CD8-positive, alpha-beta memory T cell (primary cell): Measurements from ENCODE around the gene GPX4. TPM values are rescaled to one million over a fixed set of nuclear protein-coding genes. Genes with fewer than 3 reads are reported as not detected.

ENCODE experiments used
- CTCF ChIA-PET: fragments of 350-600 bp; sonication (Branson Sonifier 250); formaldehyde crosslinking; loops from one replicate; lab custom pipeline; 2021; ENCODE audit warnings: antibody characterized with exemption; lab: Charles Lee
- POLR2A ChIA-PET: fragments of 350-600 bp; sonication (Branson Sonifier 250); formaldehyde crosslinking; loops from one replicate; lab custom pipeline; 2021; ENCODE audit warnings: antibody characterized with exemption; lab: Charles Lee
- DNase-seq, 5 donors: peaks; one replicate each; pipeline versions ENCODE4 v3.0.0 to v3.0.0-alpha.2; 2020 to 2022; ENCODE audit warnings: mixed read lengths in 1 of 5
- H3K27ac ChIP-seq: one replicate; pipeline ENCODE4 v1.7.0; 2013; ENCODE audit warnings: low read depth, mild to moderate bottlenecking, low read length, moderate library complexity
- H3K27me3 ChIP-seq: 2 replicates; pipeline ENCODE4 v1.7.0; 2013; ENCODE audit warnings: low read length, mild to moderate bottlenecking; ENCODE audit not compliant: insufficient read depth, poor library complexity, severe bottlenecking
- H3K36me3 ChIP-seq: 2 replicates; pipeline ENCODE4 v1.7.0; 2013; ENCODE audit warnings: mild to moderate bottlenecking, low read length, moderate library complexity; ENCODE audit not compliant: insufficient read depth
- H3K4me1 ChIP-seq: 2 replicates; pipeline ENCODE4 v1.7.0; 2013; ENCODE audit warnings: mild to moderate bottlenecking, low read length, moderate library complexity; ENCODE audit not compliant: insufficient read depth
- H3K4me3 ChIP-seq: 2 replicates; pipeline ENCODE4 v1.7.0; 2013; ENCODE audit warnings: mild to moderate bottlenecking, low read length
- H3K9me3 ChIP-seq: 2 replicates; pipeline ENCODE4 v1.7.0; 2013; ENCODE audit warnings: mild to moderate bottlenecking, low read length
- H3K27ac Mint-ChIP-seq, 8 donors: one replicate each; pipeline ENCODE4 v1.8.0; 2020 to 2021; ENCODE audit warnings: mixed read lengths in 8 of 8, mild to moderate bottlenecking in 6 of 8, inconsistent platforms in 3 of 8, moderate library complexity in 3 of 8
- H3K27me3 Mint-ChIP-seq, 2 donors: one replicate each; pipeline ENCODE4 v1.8.0; 2020 to 2021; ENCODE audit warnings: mixed read lengths in 2 of 2, mild to moderate bottlenecking in 1 of 2, moderate library complexity in 1 of 2
- H3K36me3 Mint-ChIP-seq, 3 donors: one replicate each; pipeline ENCODE4 v1.8.0; 2020 to 2021; ENCODE audit warnings: mixed read lengths in 3 of 3, inconsistent platforms in 1 of 3, mild to moderate bottlenecking in 1 of 3
- H3K4me1 Mint-ChIP-seq, 3 donors: one replicate each; pipeline ENCODE4 v1.8.0; 2020 to 2021; ENCODE audit warnings: mixed read lengths in 3 of 3, inconsistent platforms in 1 of 3, mild to moderate bottlenecking in 1 of 3
- H3K4me3 Mint-ChIP-seq, 7 donors: one replicate each; pipeline ENCODE4 v1.8.0; 2020 to 2021; ENCODE audit warnings: mixed read lengths in 7 of 7, mild to moderate bottlenecking in 6 of 7, moderate library complexity in 4 of 7, inconsistent platforms in 2 of 7
- H3K9me3 Mint-ChIP-seq, 5 donors: one replicate each; pipeline ENCODE4 v1.8.0; 2020 to 2022; ENCODE audit warnings: mixed read lengths in 5 of 5, mild to moderate bottlenecking in 3 of 5, moderate library complexity in 2 of 5, inconsistent platforms in 1 of 5
- polyA plus RNA-seq: library from polyadenylated mRNA; unstranded; fragments of 300-500 nt; fragmentation: Illumina TruSeq; gene quantifications from one replicate; pipeline ENCODE4 v1.2.3, GENCODE V29; 2021
- total RNA-seq, 2 experiments: library from RNA; stranded (reverse); gene quantifications; one replicate each; pipeline ENCODE4 v1.2.3, GENCODE V29; 2021

The GPX4 gene
- total and polyA plus RNA-seq, 3 experiments from 2014 or later, result 222 to 373 (median 222) TPM

- Histone ChIP-seq H3K4me3 (no peak overlapping the region), H3K9me3 (no peaks in the 10 kb centered on the region), H3K36me3 (peaks cover 61% of the 10 kb centered on the region), H3K27me3 (no peaks in the 10 kb centered on the region), H3K27ac (no peak overlapping the region), H3K4me1 (peaks cover 69% of the 10 kb centered on the region)
- DNase-seq, result peak in 1 of 5 donors; percentile 15
- H3K4me3 Mint-ChIP-seq, result peak overlapping the region in 1 of 7 donors; percentile 32
- ChIA-PET POLR2A (interaction anchor here (0.6 to 18.2 kb wide), 6 partner anchors 7 to 169 kb away, joined by 3 to 737 read pairs (median 16); partner anchors contain the start of genes ARHGAP45 and CNN2), CTCF (interaction anchor here (0.8 to 18.7 kb wide), 9 partner anchors 7 to 63 kb away, joined by 3 to 264 read pairs (median 5); partner anchors contain the start of gene ARHGAP45)
- peaks cover 0 to 77% (median 0%) of the 10 kb centered on the region in 3 donors for H3K36me3 Mint-ChIP-seq
- H3K27ac Mint-ChIP-seq, result peak overlapping the region in 5 of 8 donors; percentile 17 to 91 (median 74)
- H3K27me3 Mint-ChIP-seq, result peaks cover 0 to 5% of the 10 kb centered on the region in 2 donors
- peaks cover 33 to 73% (median 39%) of the 10 kb centered on the region in 3 donors for H3K4me1 Mint-ChIP-seq
- no peaks in the 10 kb centered on the region for H3K9me3 Mint-ChIP-seq
These were observed 20.6 kb upstream of the GPX4 start for GRCh38 chr19:1082928-1083816.

DNA sequence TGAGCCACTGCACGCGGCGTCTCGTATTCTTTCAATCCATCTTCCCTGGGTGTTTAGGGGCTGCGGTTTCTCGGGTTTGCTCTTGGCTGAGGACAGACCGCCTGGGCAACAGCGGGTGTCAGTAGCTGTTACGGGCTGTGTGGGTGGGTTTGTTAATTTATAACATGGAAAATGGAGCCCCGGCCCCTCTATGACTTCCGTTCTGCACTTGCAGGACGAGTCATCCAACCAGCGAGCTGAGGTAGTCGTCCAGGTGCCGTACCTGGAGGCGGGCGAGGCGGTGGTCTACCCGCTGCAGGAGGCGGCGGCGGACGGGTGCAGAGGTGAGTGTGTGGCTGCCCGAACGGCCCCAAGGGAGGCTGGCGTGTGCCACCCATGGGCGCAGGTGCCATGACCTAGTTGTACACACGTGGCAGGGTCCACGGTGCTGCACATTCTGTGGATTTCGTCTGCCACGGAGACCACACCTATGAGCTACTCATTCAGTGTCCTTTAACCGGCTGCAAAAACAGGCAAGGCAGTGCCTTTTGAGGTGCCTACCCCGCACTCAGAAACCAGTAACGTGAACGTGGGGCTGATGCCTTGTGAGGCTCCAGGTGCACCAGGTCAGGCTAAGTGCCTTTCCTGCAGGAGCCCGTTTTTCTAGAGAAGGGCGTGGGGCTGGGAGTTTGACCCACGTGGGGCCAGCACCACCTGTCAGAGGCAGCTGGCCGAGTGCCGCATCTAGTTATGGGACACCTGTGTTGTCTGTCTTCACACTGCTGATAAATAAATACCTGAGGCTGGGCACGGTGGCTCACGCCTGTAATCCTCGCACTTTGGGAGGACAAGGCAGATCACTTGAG lies 19.5 kb upstream of the GPX4 start:
- H3K4me1 ChIP-seq, result peaks cover 77% of the 10 kb centered on the region
- H3K27ac Mint-ChIP-seq, result peak overlapping the region; percentile 24 to 82 (median 60)
- H3K9me3 ChIP-seq, result no peaks in the 10 kb centered on the region
- no peaks in the 10 kb centered on the region for H3K9me3 Mint-ChIP-seq
- H3K4me1 Mint-ChIP-seq, result peaks cover 36 to 80% (median 41%) of the 10 kb centered on the region in 3 donors
- no peak overlapping the region for H3K27ac ChIP-seq
- peaks cover 0 to 5% of the 10 kb centered on the region in 2 donors for H3K27me3 Mint-ChIP-seq
- DNase-seq, result peak in 1 of 5 donors; percentile 25
- no peak overlapping the region for H3K4me3 ChIP-seq
- H3K27me3 ChIP-seq, result no peaks in the 10 kb centered on the region
- ChIA-PET CTCF (interaction anchor here (0.9 to 18.7 kb wide), 8 partner anchors 9 to 64 kb away, joined by 3 to 264 read pairs (median 4); partner anchors contain the start of gene ARHGAP45), POLR2A (interaction anchor here (1.0 to 18.2 kb wide), 5 partner anchors 10 to 176 kb away, joined by 3 to 737 read pairs (median 5); partner anchors contain the start of gene ARHGAP45)
- peak overlapping the region in 2 of 7 donors; percentile 39 to 44 for H3K4me3 Mint-ChIP-seq
- H3K36me3 ChIP-seq, result peaks cover 61% of the 10 kb centered on the region
- peaks cover 0 to 78% (median 0%) of the 10 kb centered on the region in 3 donors for H3K36me3 Mint-ChIP-seq

DNA sequence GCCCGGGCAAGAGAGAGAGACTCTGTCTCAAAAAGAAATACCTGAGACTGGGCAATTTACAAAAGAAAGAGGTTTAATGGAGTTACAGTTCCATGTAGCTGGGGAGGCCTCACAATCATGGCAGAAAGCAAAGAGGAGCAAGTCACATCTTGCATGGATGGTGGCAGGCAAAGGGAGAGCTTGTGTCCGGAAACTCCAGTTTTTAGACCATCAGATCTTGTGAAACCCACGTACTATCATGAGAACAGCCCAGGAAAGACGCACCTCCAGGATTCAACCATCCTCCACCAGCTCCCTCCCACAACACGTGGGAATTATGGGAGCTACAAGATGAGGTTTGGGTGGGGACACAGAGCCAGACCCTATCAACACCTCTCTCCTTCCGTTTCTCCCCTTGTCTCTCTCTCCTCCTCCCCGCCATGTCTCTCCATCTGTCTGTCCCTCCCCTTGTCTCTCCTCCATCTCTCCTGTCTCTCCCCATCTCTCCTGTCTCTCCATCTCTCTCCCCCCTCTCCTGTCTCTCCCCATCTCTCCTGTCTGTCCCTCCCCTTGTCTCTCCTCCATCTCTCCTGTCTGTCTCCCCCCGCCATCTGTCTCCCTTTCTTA lies 18.6 kb upstream of the GPX4 start:
- H3K9me3 Mint-ChIP-seq, result no peaks in the 10 kb centered on the region
- H3K4me1 Mint-ChIP-seq, result peaks cover 34 to 80% (median 41%) of the 10 kb centered on the region in 3 donors
- peak overlapping the region in 5 of 7 donors; percentile 23 to 66 (median 39) for H3K4me3 Mint-ChIP-seq
- POLR2A ChIA-PET, result interaction anchor here (1.0 to 18.2 kb wide), 6 partner anchors 9 to 175 kb away, joined by 3 to 737 read pairs (median 4); partner anchors contain the start of gene ARHGAP45
- no peak overlapping the region for H3K4me3 ChIP-seq
- peaks cover 53% of the 10 kb centered on the region for H3K36me3 ChIP-seq
- no peak overlapping the region for H3K27ac ChIP-seq
- H3K27me3 ChIP-seq, result no peaks in the 10 kb centered on the region
- CTCF ChIA-PET, result interaction anchor here (0.9 to 18.7 kb wide), 6 partner anchors 9 to 159 kb away, joined by 3 to 264 read pairs (median 30); partner anchors contain the start of gene ARHGAP45
- H3K4me1 ChIP-seq, result peaks cover 74% of the 10 kb centered on the region
- peak overlapping the region; percentile 55 to 93 (median 80) for H3K27ac Mint-ChIP-seq
- H3K27me3 Mint-ChIP-seq, result peaks cover 0 to 5% of the 10 kb centered on the region in 2 donors
- H3K9me3 ChIP-seq, result no peaks in the 10 kb centered on the region
- H3K36me3 Mint-ChIP-seq, result peaks cover 0 to 75% (median 0%) of the 10 kb centered on the region in 3 donors
- no peak for DNase-seq

GRCh38 chr19:1085676-1086442 lies 17.9 kb upstream of the GPX4 start:
- Histone ChIP-seq H3K4me1 (peaks cover 66% of the 10 kb centered on the region), H3K36me3 (peaks cover 49% of the 10 kb centered on the region), H3K9me3 (no peaks in the 10 kb centered on the region), H3K4me3 (no peak overlapping the region), H3K27ac (no peak overlapping the region), H3K27me3 (no peaks in the 10 kb centered on the region)
- no peaks in the 10 kb centered on the region for H3K9me3 Mint-ChIP-seq
- peak in 1 of 5 donors; percentile 28 for DNase-seq
- peaks cover 0 to 71% (median 0%) of the 10 kb centered on the region in 3 donors for H3K36me3 Mint-ChIP-seq
- H3K27ac Mint-ChIP-seq, result peak overlapping the region in 5 of 8 donors; percentile 47 to 91 (median 79)
- CTCF ChIA-PET, result interaction anchor here (0.9 to 18.7 kb wide), 8 partner anchors 8 to 158 kb away, joined by 3 to 264 read pairs (median 4); partner anchors contain the start of gene ARHGAP45
- H3K4me3 Mint-ChIP-seq, result peak overlapping the region in 2 of 7 donors; percentile 23 to 39
- peaks cover 0 to 5% of the 10 kb centered on the region in 2 donors for H3K27me3 Mint-ChIP-seq
- peaks cover 35 to 77% (median 45%) of the 10 kb centered on the region in 3 donors for H3K4me1 Mint-ChIP-seq
- POLR2A ChIA-PET, result interaction anchor here (0.8 to 18.2 kb wide), 11 partner anchors 9 to 65 kb away, joined by 3 to 737 read pairs (median 4); partner anchors contain the start of genes ARHGAP45, POLR2E, RNU6-2 and TMEM259

GRCh38 chr19:1086613-1087012 lies 17.2 kb upstream of the GPX4 start:
- peaks cover 0 to 5% of the 10 kb centered on the region in 2 donors for H3K27me3 Mint-ChIP-seq
- peaks cover 47% of the 10 kb centered on the region for H3K36me3 ChIP-seq
- H3K36me3 Mint-ChIP-seq, result peaks cover 0 to 70% (median 0%) of the 10 kb centered on the region in 3 donors
- H3K9me3 Mint-ChIP-seq, result no peaks in the 10 kb centered on the region
- H3K27ac Mint-ChIP-seq, result peak overlapping the region in 3 of 8 donors; percentile 34 to 91 (median 47)
- H3K4me3 Mint-ChIP-seq, result peak overlapping the region in 1 of 7 donors; percentile 22
- CTCF ChIA-PET, result interaction anchor here (1.0 to 18.7 kb wide), 8 partner anchors 8 to 106 kb away, joined by 3 to 264 read pairs (median 4); partner anchors contain the start of gene ARHGAP45
- H3K27me3 ChIP-seq, result no peaks in the 10 kb centered on the region
- H3K4me1 Mint-ChIP-seq, result peaks cover 33 to 74% (median 47%) of the 10 kb centered on the region in 3 donors
- no peak overlapping the region for H3K4me3 ChIP-seq
- H3K4me1 ChIP-seq, result peaks cover 59% of the 10 kb centered on the region
- POLR2A ChIA-PET, result interaction anchor here (0.8 to 18.2 kb wide), 9 partner anchors 9 to 65 kb away, joined by 3 to 737 read pairs (median 4); partner anchors contain the start of genes ARHGAP45, POLR2E, RNU6-2 and TMEM259
- H3K9me3 ChIP-seq, result no peaks in the 10 kb centered on the region
- peak in 1 of 5 donors; percentile 50 for DNase-seq
- H3K27ac ChIP-seq, result no peak overlapping the region

DNA sequence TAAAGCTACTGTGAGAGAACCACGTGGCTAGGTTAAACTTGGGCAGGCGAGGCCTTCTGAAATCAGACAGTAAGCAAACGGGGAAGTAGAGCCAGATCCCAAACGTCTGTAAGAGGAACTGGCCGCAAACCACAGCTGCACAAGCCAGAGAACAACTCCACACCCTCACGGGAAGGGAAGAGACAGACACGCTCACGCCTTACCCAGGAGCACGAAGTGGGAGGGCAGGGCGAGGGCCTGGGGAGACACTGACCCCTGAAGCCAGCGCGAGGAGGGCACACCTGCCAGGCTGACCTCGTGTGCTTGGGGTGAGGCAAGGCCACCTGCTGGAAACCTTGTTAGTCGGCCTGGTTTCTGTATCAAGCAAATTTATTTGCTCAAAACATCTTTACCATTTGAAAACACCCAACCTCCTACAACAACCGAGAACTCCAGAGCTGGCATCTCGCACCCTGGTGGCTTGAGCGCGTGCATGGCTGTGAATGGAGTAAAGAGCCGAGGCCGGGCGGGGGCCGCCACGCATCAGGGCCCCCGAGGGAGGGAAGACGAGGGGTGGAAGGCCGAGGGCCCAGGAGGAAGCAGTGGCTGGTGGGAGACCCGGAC lies 15.9 kb upstream of the GPX4 start:
- Histone ChIP-seq H3K36me3 (peaks cover 48% of the 10 kb centered on the region), H3K9me3 (no peaks in the 10 kb centered on the region), H3K27ac (peak overlapping the region; percentile 27), H3K27me3 (no peaks in the 10 kb centered on the region), H3K4me3 (peak overlapping the region; percentile 14), H3K4me1 (peaks cover 55% of the 10 kb centered on the region)
- H3K36me3 Mint-ChIP-seq, result peaks cover 0 to 71% (median 0%) of the 10 kb centered on the region in 3 donors
- peak in 2 of 5 donors; percentile 71 for DNase-seq
- H3K27me3 Mint-ChIP-seq, result peaks cover 0 to 5% of the 10 kb centered on the region in 2 donors
- ChIA-PET POLR2A (interaction anchor here (0.8 to 18.2 kb wide), 16 partner anchors 15 to 181 kb away, joined by 3 to 737 read pairs (median 6); partner anchors contain the start of genes ABCA7, ARHGAP45, CIRBP and CNN2), CTCF (interaction anchor here (0.8 to 18.7 kb wide), 9 partner anchors 12 to 106 kb away, joined by 3 to 264 read pairs (median 4); partner anchors contain the start of gene ARHGAP45)
- H3K4me3 Mint-ChIP-seq, result peak overlapping the region; percentile 15 to 74 (median 48)
- peak overlapping the region; percentile 70 to 97 (median 90) for H3K27ac Mint-ChIP-seq
- H3K9me3 Mint-ChIP-seq, result no peaks in the 10 kb centered on the region
- H3K4me1 Mint-ChIP-seq, result peaks cover 31 to 67% (median 42%) of the 10 kb centered on the region in 3 donors
